Muscle of leg (tissue), 11 donors: ENCODE data around the gene RASAL2. TPM values are rescaled to one million over a fixed set of nuclear protein-coding genes. Genes with fewer than 3 reads are reported as not detected.

Experiments used
- DNase-seq: peaks from one replicate; pipeline ENCODE4 v3.0.0; 2013
- H3K27ac ChIP-seq: one replicate; pipeline ENCODE4 v1.5.1; 2013; ENCODE audit warnings: mild to moderate bottlenecking, low read length, control low read depth
- H3K27me3 ChIP-seq: one replicate; pipeline ENCODE4 v1.6.1; 2013; ENCODE audit warnings: low read length; ENCODE audit not compliant: control insufficient read depth, insufficient read depth
- H3K36me3 ChIP-seq: one replicate; pipeline ENCODE4 v1.6.1; 2013; ENCODE audit warnings: low read length; ENCODE audit not compliant: control insufficient read depth, insufficient read depth
- H3K4me1 ChIP-seq: one replicate; pipeline ENCODE4 v1.6.1; 2013; ENCODE audit warnings: low read length; ENCODE audit not compliant: control insufficient read depth, insufficient read depth
- H3K4me3 ChIP-seq: one replicate; pipeline ENCODE4 v1.5.1; 2013; ENCODE audit warnings: low read length, control low read depth
- H3K9me3 ChIP-seq: replicated peaks from 2 replicates; pipeline ENCODE4 v1.6.1; 2013; ENCODE audit warnings: low read depth, low read length; ENCODE audit not compliant: control insufficient read depth
- WGBS: methylation state at CpG from one replicate; pipeline ENCODE4 v1.1.5; 2013; ENCODE audit warnings: missing lambda C conversion rate; ENCODE audit not compliant: insufficient coverage; 5-methylcytosine and 5-hydroxymethylcytosine counted together
- polyA plus RNA-seq, 8 donors: library from polyadenylated mRNA; unstranded; fragments of 120-200 nt; gene quantifications; one replicate each; pipeline versions ENCODE4 v1.2.1 to v1.2.3, GENCODE V29; 2013; ENCODE audit warnings: inconsistent platforms in 1 of 8, low replicate concordance in 1 of 8; ENCODE audit not compliant: insufficient read length in 8 of 8, insufficient read depth in 1 of 8
- total RNA-seq: library from RNA; stranded (reverse); fragments of 120-200 nt; gene quantifications from one replicate; pipeline ENCODE4 v1.2.4, GENCODE V29; 2013

Gene RASAL2
- total and polyA plus RNA-seq, 9 donors, result 8.5 to 16.7 (median 13.1) TPM

DNA sequence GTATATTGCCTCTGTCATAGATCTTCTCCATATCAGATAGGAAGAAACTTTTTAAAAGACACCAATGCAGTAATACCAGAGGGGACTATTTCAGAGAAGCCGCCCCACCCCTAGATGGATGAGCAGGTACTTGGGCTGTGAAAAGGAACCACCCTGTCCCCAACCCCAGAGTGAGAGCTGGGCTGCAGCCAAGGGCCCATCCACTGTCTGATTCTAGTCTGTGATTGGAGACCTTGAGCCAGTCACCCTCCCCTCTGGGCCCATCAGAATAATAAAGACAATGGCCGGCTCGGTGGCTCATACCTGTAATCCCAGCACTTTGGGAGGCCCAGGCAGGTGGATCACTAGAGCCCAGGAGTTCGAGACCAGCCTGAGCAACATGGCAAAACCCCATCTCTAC lies 397.8 kb downstream of the RASAL2 start:
- H3K4me1 ChIP-seq, result peaks cover 5% of the 10 kb centered on the region
- no peaks in the 10 kb centered on the region for H3K9me3 ChIP-seq
- no CpG with 5 or more reads among the region's 4 CpGs for WGBS
- H3K4me3 ChIP-seq, result no peak overlapping the region
- H3K36me3 ChIP-seq, result no peaks in the 10 kb centered on the region
- no peak for DNase-seq
- no peak overlapping the region for H3K27ac ChIP-seq
- peaks cover 4% of the 10 kb centered on the region for H3K27me3 ChIP-seq

DNA sequence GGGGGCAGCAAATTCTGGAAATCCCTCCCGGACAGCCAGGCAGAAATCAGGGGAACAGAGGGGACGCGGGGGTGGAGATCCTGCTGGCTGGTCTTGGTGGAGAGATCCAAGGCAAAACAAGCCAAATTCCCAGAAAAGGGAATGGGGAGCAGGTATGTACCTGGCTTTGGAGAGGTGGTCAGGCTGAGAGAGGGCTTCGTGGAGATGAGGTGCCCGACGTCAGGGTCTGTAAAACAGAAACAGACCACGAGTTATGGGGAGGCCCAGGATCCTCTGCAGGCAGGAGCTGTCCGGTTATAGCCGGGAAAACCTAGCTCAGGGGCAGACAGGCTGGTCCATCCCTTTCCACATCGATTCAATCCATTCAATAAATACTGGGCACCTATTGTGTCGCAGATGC lies 398.4 kb downstream of the RASAL2 start:
- Histone ChIP-seq H3K27ac (no peak overlapping the region), H3K4me3 (no peak overlapping the region), H3K27me3 (peaks cover 3% of the 10 kb centered on the region), H3K9me3 (no peaks in the 10 kb centered on the region), H3K4me1 (no peaks in the 10 kb centered on the region), H3K36me3 (no peaks in the 10 kb centered on the region)
- DNase-seq, result no peak
- WGBS, result 71% methylated on average over 10 of the region's 11 CpGs

DNA sequence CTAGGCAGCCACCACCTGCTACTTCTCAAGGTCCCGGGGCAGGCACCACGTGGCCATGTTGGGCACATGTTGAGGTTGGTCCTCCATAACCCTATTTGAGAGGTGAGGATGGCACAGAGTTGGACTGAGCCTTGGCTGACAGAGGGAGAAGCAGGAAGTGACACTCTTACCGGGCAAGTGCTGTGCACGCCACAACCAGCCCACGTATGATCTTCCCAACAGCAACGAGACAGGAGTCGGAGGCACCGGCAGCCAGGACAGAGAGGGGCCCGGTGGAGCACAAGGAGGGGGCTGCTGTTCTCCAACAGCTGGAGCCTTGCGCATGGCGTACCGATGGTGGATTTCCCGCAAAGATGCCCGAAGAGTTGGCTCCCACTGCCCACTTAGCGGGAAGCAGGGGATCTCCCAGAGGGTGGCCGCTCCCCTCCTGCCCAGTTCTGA lies 399.4 kb downstream of the RASAL2 start:
- Histone ChIP-seq H3K27me3 (no peaks in the 10 kb centered on the region), H3K4me3 (no peak overlapping the region), H3K4me1 (no peaks in the 10 kb centered on the region), H3K36me3 (no peaks in the 10 kb centered on the region), H3K27ac (no peak overlapping the region), H3K9me3 (no peaks in the 10 kb centered on the region)
- 89% methylated on average over 14 of the region's 16 CpGs for WGBS
- DNase-seq, result no peak

- Histone ChIP-seq H3K9me3 (no peaks in the 10 kb centered on the region), H3K4me1 (no peaks in the 10 kb centered on the region), H3K27me3 (no peaks in the 10 kb centered on the region), H3K36me3 (no peaks in the 10 kb centered on the region), H3K27ac (no peak overlapping the region), H3K4me3 (no peak overlapping the region)
- no peak for DNase-seq
- 93% methylated on average over 13 of the region's 13 CpGs for whole genome bisulfite sequencing
Observed at GRCh38 chr1:178494569-178494971, 400.7 kb downstream of the RASAL2 start.

DNA sequence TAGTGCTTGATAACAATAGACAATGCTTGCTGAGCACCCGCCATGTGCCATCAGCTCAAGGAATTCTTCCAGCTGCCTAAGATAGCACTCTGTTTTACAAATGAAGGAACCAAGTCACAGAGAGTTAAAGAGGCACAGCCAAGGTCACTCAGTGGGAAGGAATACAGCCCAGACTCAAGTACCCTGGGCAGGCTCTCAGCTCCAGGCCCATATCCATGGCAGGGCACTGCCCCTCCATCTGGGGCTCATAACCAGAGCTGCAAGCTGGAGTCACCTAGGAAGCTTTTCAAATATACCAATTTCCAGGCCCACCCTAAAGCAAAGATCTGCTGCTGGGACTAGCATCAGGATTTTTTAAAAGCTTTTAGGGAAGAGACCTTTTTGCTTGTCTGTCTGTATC lies 401.3 kb downstream of the RASAL2 start:
- Histone ChIP-seq H3K27me3 (no peaks in the 10 kb centered on the region), H3K9me3 (no peaks in the 10 kb centered on the region), H3K4me3 (no peak overlapping the region), H3K36me3 (no peaks in the 10 kb centered on the region), H3K27ac (no peak overlapping the region), H3K4me1 (no peaks in the 10 kb centered on the region)
- 100% methylated on average over 1 of the region's 1 CpG for WGBS
- no peak for DNase-seq

DNA sequence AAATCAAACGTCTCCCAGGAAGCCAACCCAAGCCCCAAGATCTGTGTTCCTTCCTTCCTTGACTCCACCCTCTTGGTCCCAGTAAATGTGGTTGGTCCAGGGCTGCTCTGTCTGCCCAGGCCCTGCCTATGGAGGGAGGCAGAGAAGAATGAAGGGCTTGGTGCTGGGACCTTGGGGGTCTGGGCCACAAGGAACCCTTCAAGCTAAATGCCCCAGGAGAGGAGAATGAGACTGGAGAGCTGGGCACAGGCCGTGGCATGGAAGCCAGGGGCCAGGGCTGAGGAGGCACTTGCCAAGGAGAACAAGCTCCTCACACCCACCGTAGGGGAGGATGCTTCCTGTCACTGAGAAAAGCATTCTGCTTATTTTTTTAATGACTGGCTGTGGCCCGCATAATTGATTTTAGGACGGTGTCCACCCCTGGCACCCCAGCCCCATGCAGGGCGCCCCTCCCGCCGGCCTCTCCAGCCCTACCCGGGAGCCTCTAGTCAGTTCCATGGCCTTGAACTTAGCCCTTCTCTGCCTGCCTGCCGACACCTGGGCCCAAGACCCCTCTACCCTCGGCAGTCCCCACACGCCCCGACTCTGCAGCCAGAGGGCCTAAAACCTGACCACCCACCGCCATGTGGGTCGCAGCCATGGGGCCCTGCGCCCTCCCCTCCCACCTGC lies 402.0 kb downstream of the RASAL2 start:
- Histone ChIP-seq H3K4me1 (no peaks in the 10 kb centered on the region), H3K27ac (no peak overlapping the region), H3K27me3 (no peaks in the 10 kb centered on the region), H3K4me3 (no peak overlapping the region), H3K9me3 (no peaks in the 10 kb centered on the region), H3K36me3 (no peaks in the 10 kb centered on the region)
- 90% methylated on average over 15 of the region's 16 CpGs for WGBS
- DNase-seq, result no peak

DNA sequence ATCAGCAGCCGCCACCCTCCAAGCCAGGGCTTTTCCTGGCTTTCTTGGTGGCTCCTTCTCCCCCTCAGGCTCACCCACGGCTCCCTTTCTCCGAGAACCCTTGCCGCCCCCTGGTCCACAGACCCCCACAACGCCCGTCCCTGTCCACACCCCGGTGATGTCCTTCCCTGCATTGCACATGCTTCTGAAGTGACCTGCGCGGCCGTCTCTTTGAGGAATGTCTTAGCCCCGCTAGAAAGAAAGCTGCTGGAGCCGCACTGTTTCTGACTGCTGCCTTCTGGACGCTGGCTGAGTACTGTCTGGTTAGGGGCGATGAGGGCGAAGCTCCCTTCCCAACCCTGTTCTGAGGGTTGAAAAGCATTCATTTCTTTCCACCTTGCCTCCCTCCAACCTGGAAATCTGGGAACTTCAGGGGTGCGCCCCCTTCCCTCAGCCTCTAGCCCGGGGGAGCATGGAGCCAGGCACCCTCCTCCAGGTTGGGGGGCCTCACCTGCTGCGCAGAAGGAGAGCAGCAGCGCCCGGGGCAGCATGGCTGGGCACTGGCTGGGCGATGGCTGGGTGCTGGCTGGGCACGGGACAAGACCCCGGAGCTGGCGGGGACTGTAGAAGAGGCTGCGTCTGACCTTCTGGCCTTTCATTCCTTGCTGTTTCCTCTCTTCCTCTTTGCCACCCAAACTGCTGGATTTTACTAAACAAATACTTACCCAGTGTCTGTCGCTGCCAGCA lies 402.7 kb downstream of the RASAL2 start, which contains the start of gene CLEC20A:
Gene CLEC20A (minus strand): TSS at position 555 of the 726 bp plus-strand sequence. CDS start 25 bp downstream, at position 530.
- DNase-seq, result no peak
- Histone ChIP-seq H3K27ac (no peak within 1 kb of the TSS), H3K27me3 (no peaks in the 10 kb centered on the region), H3K36me3 (no peaks in the 10 kb centered on the region), H3K9me3 (no peaks in the 10 kb centered on the region), H3K4me3 (no peak within 1 kb of the TSS), H3K4me1 (no peaks in the 10 kb centered on the region)
- 90% methylated on average over 21 of the region's 26 CpGs for WGBS

DNA sequence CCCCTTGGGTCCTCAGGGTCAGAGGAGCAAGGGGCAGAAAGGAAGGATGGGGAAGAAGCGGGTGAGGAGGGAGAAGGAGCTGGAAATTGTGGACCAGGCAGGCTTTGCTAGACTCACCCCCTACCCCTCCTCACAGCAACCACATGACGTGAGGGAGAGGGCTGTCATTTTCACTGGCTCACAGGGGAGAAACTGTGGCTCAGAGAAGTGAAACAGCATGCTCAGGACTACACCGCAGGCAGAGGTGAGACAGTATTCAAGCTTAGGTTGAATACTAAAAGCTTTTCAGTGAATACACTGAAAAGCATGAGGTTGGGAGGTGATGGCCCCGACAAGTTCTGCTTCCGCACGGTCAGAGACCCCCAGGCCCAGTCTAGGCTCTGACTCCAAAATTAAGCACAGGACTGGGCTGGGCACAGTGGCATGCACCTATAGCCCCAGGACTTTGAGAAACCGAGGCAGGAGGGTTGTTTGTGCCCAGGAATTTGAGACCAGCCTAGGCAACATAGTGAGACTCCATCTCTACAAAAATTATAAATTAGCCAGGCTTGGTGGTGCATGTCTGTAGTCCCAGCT lies 404.1 kb downstream of the RASAL2 start:
- H3K27me3 ChIP-seq, result no peaks in the 10 kb centered on the region
- H3K36me3 ChIP-seq, result no peaks in the 10 kb centered on the region
- 78% methylated on average over 5 of the region's 7 CpGs for WGBS
- H3K9me3 ChIP-seq, result no peaks in the 10 kb centered on the region
- no peak overlapping the region for H3K4me3 ChIP-seq
- H3K4me1 ChIP-seq, result no peaks in the 10 kb centered on the region
- no peak overlapping the region for H3K27ac ChIP-seq
- no peak for DNase-seq

DNA sequence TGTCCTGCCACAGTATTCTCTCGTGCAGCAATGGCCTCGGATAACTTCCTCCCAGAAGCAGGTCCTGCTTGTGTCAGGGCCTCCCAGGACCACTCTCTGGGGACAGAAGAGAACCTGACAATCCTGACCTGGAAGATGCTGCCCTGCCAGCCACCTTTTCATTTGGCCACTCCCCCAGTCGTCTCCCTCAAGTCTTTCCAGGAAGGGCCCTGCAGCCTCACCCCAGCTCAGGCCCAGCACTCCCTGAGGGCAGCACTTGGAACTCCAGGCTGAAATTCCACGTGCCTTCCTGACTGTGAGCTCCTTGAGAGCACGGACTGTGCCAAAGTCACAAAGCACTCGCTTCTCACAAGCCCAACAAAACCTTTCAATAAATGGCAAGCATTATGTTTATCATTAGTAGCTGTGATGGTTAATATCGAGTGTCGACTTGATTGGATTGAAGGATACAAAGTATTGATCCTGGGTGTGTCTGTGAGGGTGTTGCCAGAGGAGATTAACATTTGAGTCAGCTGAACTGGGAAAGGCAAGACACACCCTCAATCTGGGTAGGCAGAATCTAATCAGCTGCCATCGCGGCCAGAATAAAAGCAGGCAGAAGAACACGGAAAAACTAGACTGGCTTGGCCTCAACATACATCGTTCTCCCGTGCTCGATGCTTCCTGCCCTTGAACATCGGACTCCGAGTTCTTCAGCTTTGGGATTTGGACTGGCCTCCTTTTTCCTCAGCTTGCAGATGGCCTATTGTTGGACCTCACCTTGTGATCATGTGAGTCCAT lies 405.2 kb downstream of the RASAL2 start:
- H3K9me3 ChIP-seq, result no peaks in the 10 kb centered on the region
- H3K4me1 ChIP-seq, result no peaks in the 10 kb centered on the region
- no peaks in the 10 kb centered on the region for H3K27me3 ChIP-seq
- H3K27ac ChIP-seq, result no peak overlapping the region
- WGBS, result 78% methylated on average over 13 of the region's 16 CpGs
- no peaks in the 10 kb centered on the region for H3K36me3 ChIP-seq
- H3K4me3 ChIP-seq, result no peak overlapping the region
- no peak for DNase-seq
